IMR-90 (cell line): Measurements from ENCODE around the gene FAM83G.

Source experiments
- BHLHE40 ChIP-seq: fragments of 150-350 bp; IDR thresholded peaks from 2 replicates; pipeline ENCODE4 v1.6.1; 2016; ENCODE audit warnings: mild to moderate bottlenecking, low read depth, low read length
- CEBPB ChIP-seq: IDR thresholded peaks from 2 replicates; pipeline ENCODE4 v1.6.1; 2012; ENCODE audit warnings: low read depth, low read length, improper control_type of control experiment
- CTCF ChIP-seq: conservative IDR thresholded peaks from 2 replicates; pipeline ENCODE4 v1.5.1; 2012; ENCODE audit warnings: mild to moderate bottlenecking, low read depth, low read length, improper control_type of control experiment
- MAFK ChIP-seq: IDR thresholded peaks from 2 replicates; pipeline ENCODE4 v1.6.1; 2012; ENCODE audit warnings: low read depth, low read length, improper control_type of control experiment
- MXI1 ChIP-seq: IDR thresholded peaks from 2 replicates; pipeline ENCODE4 v1.6.1; 2012; ENCODE audit warnings: low read depth, mild to moderate bottlenecking, low read length, moderate library complexity, borderline replicate concordance
- POLR2A ChIP-seq: IDR thresholded peaks from 2 replicates; pipeline ENCODE4 v1.6.1; 2012; ENCODE audit warnings: mild to moderate bottlenecking, low read depth, low read length
- RCOR1 ChIP-seq: IDR thresholded peaks from 2 replicates; pipeline ENCODE4 v1.6.1; 2012; ENCODE audit warnings: mild to moderate bottlenecking, low read length, improper control_type of control experiment; ENCODE audit not compliant: insufficient replicate concordance
- RFX5 ChIP-seq: IDR thresholded peaks from 2 replicates; pipeline ENCODE4 v1.8.0; 2012; ENCODE audit warnings: low read depth, mild to moderate bottlenecking, low read length, moderate library complexity
- SMC3 ChIP-seq: fragments of 150-350 bp; IDR thresholded peaks from 2 replicates; pipeline ENCODE4 v1.6.1; 2016; ENCODE audit warnings: low read depth, mild to moderate bottlenecking, antibody characterized with exemption, low read length, moderate library complexity
- USF2 ChIP-seq: fragments of 150-350 bp; IDR thresholded peaks from 2 replicates; pipeline ENCODE4 v1.6.1; 2017; ENCODE audit warnings: mild to moderate bottlenecking, antibody characterized with exemption, low read length, low read depth

GRCh38 chr17:19005137-19005773 is 691 bp upstream of the FAM83G start:
- TF ChIP-seq CTCF (no peak), BHLHE40 (no peak), RCOR1 (no peak), RFX5 (no peak), MXI1 (no peak), POLR2A (no peak), MAFK (no peak), USF2 (no peak), SMC3 (no peak), CEBPB (no peak)
